A549 treated with DMSO at 1 μM for 4 hours (cell line): Measurements from ENCODE around the gene DEPDC1. TPM values are rescaled to one million over a fixed set of nuclear protein-coding genes. Genes with fewer than 3 reads are reported as not detected.

Source experiments
- total RNA-seq: library from RNA; stranded (reverse); fragments of 200-300 nt; extraction: Qiagen RNA extraction; gene quantifications from 5 replicates; pipeline ENCODE4 v1.2.3, GENCODE V29; 2022; ENCODE audit warnings: low read depth

The DEPDC1 gene, protein sequence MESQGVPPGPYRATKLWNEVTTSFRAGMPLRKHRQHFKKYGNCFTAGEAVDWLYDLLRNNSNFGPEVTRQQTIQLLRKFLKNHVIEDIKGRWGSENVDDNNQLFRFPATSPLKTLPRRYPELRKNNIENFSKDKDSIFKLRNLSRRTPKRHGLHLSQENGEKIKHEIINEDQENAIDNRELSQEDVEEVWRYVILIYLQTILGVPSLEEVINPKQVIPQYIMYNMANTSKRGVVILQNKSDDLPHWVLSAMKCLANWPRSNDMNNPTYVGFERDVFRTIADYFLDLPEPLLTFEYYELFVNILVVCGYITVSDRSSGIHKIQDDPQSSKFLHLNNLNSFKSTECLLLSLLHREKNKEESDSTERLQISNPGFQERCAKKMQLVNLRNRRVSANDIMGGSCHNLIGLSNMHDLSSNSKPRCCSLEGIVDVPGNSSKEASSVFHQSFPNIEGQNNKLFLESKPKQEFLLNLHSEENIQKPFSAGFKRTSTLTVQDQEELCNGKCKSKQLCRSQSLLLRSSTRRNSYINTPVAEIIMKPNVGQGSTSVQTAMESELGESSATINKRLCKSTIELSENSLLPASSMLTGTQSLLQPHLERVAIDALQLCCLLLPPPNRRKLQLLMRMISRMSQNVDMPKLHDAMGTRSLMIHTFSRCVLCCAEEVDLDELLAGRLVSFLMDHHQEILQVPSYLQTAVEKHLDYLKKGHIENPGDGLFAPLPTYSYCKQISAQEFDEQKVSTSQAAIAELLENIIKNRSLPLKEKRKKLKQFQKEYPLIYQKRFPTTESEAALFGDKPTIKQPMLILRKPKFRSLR
- 13.1 to 19.7 TPM (median 17.3 TPM) in 5 replicates for total RNA-seq

DNA sequence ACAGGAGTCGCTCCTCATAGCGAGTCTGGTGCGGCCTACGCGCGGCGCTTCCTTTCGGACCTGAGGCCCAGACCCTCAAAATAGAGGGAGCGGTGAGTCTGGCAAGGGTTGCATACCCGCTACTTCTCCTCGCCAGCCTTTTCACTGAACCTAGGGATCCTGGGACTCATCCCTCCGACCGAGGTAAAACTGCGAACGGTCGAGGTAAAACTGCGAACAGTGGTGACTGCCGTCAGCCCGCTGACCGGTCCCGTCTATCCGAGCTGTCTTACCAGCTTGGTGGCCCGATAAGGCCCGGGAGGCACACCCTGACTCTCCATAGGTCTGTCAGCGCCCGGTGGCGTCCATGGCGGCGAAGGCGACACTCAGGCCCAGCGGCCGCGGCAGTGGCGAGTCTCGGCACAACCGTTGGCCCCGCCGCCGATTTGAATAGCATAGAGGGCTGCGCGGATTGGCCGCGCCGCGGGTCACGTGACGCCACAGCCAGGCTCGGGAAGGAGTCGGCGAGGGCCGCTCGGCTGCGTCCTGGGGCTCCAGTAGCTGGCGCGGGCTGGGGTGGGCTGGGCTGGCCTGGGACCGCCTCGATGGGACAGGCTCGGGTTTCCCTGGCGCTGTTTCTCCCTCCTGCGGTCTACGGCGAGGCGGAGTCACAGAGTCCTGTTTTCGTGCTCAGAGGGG, at the start of gene DEPDC1:
Gene DEPDC1, minus strand, starts transcription at position 403 of the 678 bp plus-strand sequence. Its CDS starts 83 bp downstream, at position 320.

DNA sequence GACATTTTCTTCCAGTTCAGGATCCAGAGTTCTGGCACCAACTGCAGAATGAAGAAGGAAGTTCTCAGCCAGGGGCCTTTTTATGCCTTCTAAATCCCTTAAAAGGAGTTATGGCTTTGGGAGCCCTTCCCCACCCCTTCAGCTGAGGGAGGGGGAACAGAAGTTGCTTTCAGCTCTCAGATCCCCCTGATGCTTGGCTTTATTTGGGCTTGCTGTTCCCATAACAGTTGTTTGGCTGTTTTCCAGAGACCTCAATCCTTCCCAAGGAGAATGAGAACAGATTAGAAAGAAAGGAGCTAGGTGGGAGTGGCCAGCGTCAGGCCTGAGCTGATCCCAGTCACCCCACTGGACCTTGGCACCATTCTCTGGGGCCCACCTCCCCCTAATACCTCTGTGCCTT, 47.0 kb downstream of the DEPDC1 start, which contains the start of gene RPE65:
Gene RPE65, minus strand, starts transcription at position 54 of the 400 bp plus-strand sequence. Its CDS starts 49 bp downstream, at position 5.

Other genes starting within 250 kb of the DEPDC1 start
- not detected in 5 replicates for gene RPE65, start 47.1 kb downstream of the DEPDC1 start, total RNA-seq